ENCODE measurements around the gene ATL2.
A peak's percentile ranks its signal among the peaks of the same experiment; 100 is the strongest.
"Not testable (repeated sequence)": the region's sequence is repeated elsewhere in the genome, so short reads cannot be mapped to it uniquely, and the experiment has no call there.

Gene ATL2

GRCh38 chr2:38377050-38377828 is at the start of gene ATL2:
ATL2 (minus strand) TSS chr2:38377273; CDS start chr2:38377260, 13 bp downstream.
- peak; percentile 69 to 89 (median 86) for DNase-seq

- no peak for DNase-seq
Observed at GRCh38 chr2:38423763-38424162, 46.7 kb upstream of the ATL2 start.

- DNase-seq: no peak
Observed at GRCh38 chr2:38421274-38422056, 44.4 kb upstream of the ATL2 start.

- no peak for DNase-seq
Observed at GRCh38 chr2:38419499-38419898, 42.4 kb upstream of the ATL2 start.

- DNase-seq: no peak
Observed at GRCh38 chr2:38418735-38419134, 41.7 kb upstream of the ATL2 start.

GRCh38 chr2:38417745-38418689 is 40.9 kb upstream of the ATL2 start:
- DNase-seq: no peak

- DNase-seq: no peak
Observed at GRCh38 chr2:38416296-38417036, 39.4 kb upstream of the ATL2 start.

- no peak for DNase-seq
Observed at GRCh38 chr2:38415728-38416291, 38.7 kb upstream of the ATL2 start.

- DNase-seq: no peak
Observed at GRCh38 chr2:38415023-38415422, 38.0 kb upstream of the ATL2 start.

GRCh38 chr2:38412235-38412871 is 35.3 kb upstream of the ATL2 start:
- DNase-seq: not testable (repeated sequence)

- DNase-seq: no peak
Observed at GRCh38 chr2:38409156-38410102, 32.4 kb upstream of the ATL2 start.

- no peak for DNase-seq
Observed at GRCh38 chr2:38407111-38407682, 30.1 kb upstream of the ATL2 start.

GRCh38 chr2:38406597-38407110 is 29.6 kb upstream of the ATL2 start:
- DNase-seq: no peak

- DNase-seq: no peak
Observed at GRCh38 chr2:38405917-38406596, 29.0 kb upstream of the ATL2 start.

- DNase-seq: no peak
Observed at GRCh38 chr2:38400513-38400912, 23.4 kb upstream of the ATL2 start.

GRCh38 chr2:38398739-38399138 is 21.7 kb upstream of the ATL2 start:
- DNase-seq: no peak

GRCh38 chr2:38394903-38395341 is 17.8 kb upstream of the ATL2 start:
- no peak for DNase-seq

- no peak for DNase-seq
Observed at GRCh38 chr2:38394041-38394440, 17.0 kb upstream of the ATL2 start.

- no peak for DNase-seq
Observed at GRCh38 chr2:38390947-38391346, 13.9 kb upstream of the ATL2 start.

All from activated CD4-positive, CD25-positive, alpha-beta regulatory T cell (primary cell).